HuH-7 (cell line): Measurements from ENCODE around the gene AIFM2.
"Not testable (repeated sequence)": the region's sequence is repeated elsewhere in the genome, so short reads cannot be mapped to it uniquely, and the experiment has no call there.

Experiments
- DNase-seq: peaks from one replicate; pipeline ENCODE4 v3.0.0; 2011; ENCODE audit warnings: low spot score

Gene AIFM2

DNA sequence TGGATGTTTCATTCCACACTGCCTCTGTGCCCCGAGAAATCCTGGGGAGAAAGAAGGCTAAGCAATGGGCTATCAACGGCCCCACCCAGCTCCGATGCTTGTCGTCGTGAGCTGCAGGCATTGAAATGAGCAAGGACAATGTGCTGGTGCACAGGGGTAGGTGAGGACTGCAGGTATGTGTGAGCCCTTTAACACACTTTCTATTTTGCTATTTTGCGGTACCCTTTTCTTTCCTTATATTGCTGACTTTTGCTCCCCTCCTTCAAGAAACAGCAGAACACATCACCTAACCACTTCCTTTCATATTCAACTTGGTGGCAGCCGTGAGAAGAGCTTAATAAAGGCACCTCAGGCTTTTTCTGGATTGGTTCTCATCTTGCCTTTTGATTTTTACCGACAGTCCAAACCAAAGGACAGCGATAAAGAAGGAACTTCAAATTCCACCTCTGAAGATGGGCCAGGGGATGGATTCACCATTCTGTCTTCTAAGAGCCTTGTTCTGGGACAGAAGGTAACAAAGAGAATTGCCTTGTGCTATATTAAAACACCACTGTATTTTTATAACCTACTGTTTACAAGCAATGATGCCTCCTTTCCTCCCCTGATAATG, 39.2 kb downstream of the AIFM2 start:
- DNase-seq: no peak

DNA sequence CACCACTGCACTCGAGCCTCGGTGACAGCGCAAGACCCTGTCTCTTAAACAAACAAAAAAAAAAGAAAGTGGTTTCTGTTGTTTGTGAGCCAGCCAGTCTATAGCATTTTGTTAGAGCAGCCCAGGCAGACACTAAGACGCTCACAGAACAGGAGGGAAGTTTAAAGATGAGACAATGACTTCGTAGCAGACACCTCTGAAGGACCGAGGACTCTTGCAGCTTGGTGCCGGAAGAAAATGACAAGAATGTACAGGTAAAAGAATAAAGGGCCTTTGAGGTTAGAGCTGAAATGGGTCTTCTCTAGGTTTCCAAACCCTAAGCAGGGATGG, 40.3 kb downstream of the AIFM2 start:
- no peak for DNase-seq

DNA sequence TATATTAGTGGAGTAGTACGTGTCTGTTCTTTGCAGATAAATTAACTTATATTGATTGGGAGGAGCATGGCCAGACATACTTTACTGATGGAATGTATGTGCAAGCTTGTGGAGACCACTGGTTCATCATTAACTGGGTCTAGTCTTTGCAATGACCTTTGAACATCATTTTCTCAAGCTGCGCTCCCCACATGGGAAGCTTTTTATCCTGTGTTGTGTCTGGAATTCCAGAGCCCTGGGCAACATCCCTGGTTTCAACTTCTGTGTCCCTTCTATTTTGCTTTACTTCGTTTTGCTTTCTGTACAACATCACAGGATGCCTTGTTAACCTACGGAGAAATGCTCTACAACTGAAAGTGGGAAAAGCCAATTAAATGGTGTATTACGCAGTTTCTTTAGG, 41.7 kb downstream of the AIFM2 start:
- peak; percentile 41 for DNase-seq

DNA sequence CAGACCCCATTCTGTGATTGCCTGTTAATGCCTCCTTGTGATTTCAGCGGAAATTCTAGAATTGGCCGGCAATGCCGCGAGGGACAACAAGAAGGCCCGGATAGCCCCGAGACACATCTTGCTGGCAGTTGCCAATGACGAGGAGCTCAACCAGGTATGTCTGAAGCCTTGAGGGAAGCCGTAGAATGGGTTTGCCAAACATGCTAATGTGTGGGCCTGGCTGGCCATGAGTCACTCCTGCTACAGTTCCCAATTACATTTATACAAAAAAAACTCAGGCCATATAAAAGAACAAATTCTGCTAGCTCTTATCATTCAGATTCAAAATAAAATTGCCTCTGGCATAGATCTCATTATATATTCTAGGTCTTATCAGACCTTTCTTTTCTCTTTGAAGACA, 42.6 kb downstream of the AIFM2 start:
- DNase-seq: no peak

DNA sequence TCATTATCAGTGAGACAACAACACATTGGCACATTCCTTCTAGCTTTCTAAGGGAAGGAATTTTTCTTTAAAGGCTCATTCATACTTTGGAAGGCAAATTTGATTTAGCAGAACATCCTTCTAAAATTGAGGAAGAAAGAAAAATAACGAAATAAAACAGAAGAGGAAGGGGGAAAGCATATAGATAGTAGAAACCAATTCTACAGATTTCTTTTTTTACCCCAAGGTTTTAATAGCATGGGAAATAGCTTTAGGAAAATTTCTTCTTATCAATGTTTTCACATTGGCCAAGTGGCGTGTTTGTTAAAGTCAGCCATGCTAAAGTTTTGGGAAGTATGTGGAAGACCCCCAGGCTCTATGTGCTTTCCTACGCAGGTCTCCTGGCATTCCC, 44.3 kb downstream of the AIFM2 start:
- DNase-seq: no peak

DNA sequence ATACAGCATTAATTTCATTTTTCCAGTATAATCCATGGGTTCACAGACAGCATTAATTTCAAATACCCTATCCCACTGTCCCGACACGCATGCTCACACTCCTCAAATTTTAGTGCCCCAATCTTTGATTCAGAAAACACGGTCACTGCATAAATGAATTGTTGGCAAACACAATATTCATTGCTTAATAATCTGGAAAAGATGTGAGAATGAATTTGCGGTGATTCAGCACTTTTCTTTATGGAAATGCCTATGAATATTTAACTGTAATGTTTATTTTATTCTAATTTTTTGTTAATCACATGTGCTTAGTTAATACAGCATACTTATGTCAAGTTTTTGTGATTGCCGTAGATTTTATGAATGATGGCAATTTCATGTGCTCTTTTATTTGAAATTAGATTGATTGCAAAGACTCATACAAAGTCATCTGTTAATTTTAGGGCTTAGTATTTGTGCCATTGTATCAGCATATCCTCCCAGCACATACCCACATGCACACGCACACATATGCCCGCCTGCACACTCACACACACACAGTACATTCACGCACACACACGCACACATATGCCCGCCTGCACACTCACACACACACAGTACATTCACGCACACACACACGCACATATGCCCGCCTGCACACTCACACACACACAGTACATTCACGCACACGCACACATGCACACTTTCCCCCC, 44.9 kb downstream of the AIFM2 start:
- no peak for DNase-seq

DNA sequence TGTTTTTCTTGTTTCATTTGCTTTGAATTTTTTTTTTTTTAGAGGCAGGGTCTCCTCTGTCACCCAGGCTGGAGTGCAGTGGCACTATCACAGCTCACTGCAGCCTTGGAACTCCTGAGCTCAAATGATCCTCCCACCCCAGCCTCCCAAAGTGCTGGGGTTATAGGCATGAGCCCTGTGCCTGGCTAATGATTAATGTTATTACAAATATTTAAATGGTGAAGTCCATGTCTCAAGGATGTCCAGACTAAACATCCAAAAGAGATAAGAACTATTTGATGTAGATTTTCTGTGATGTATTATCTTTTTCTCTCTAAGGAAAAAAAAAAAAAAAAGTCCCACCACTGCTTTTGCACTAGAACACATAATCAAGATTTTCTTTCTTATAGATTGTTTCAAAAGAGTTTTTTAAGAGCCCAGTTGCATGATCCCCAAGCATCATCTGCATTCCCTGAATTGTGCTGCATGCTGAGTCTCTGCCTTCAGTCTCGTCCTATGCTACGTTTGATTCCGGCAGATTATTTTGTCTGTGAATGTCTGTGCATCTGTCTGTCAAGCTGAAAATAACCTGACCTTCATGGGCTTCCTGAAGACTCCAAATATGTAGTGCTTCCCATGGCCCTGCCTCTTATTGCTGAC, 46.5 kb downstream of the AIFM2 start:
- no peak for DNase-seq

DNA sequence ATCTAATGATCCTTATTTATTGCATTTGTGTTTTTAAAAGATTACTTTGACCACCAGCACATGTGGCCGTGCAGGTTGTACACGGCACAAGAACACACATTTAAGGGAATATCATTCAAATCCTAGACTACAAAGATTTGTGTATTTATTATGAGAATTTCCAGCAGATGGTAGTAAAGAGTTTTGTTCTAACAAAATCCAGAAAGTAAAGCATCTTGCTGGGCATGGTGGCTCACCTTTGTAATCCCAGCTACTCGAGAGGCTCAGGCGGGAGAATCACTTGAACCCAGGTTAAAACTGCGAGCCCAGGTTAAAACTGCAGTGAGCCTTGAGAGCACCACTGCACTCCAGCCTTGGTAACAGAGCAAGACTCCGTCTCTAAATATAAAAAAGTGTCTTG, 48.4 kb downstream of the AIFM2 start:
- DNase-seq: no peak

DNA sequence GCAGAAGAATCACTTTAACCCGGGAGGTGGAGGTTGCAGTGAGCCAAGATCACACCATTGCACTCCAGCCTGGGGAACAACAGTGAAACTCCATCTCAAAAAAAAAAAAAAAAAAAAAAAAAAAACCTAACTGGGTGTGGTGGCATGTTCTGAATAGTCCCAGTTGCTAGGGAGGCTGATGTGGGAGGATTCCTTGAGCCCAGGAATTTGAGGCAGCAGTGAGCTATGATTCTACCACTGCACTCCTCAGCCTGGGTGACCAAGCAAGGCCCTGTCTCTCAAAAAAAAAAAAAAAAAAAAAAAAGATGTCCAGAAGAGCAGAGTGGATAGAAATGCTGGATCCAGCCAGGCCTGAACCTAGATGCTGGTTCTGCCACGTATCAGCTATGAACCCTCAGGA, 51.8 kb downstream of the AIFM2 start:
- not testable (repeated sequence) for DNase-seq

DNA sequence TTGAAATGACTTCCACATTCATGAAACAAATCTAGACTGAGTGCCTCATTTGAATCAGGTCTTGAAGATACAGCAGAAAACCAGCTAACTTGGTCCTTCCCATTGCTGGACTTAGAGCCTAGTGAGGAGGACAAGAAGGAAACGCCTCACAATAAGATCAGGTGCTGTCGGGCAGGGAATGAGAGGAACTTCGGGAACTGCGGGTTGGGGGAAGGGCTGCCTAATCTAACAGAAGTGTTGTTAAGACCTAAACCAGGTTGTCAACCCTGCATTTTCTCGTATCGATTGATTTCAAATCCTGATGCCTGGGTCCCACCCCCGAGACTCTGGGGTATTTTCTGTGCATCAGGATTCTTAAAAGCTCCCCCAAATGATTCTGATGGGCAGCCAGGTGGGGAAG, 53.7 kb downstream of the AIFM2 start:
- DNase-seq: no peak

DNA sequence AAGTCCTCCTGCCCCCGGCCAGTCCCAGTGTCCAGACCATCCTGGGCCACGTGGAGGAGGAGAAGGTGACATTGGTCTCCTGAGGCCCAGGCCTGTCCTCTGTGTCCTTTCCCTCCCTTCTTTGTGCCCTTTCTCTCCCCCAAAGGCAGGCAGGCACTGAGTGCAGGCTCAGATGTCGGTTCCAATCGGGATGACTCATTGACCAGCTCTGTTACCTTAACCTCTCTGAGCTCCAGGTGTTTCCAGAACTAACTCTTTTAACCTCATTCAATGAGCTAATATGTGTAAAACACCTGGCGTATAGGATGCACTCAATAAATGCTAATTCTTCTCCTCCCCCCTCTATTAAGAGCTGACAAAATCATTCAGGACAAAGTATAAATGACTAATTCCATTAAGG, 54.3 kb downstream of the AIFM2 start:
- DNase-seq: no peak

DNA sequence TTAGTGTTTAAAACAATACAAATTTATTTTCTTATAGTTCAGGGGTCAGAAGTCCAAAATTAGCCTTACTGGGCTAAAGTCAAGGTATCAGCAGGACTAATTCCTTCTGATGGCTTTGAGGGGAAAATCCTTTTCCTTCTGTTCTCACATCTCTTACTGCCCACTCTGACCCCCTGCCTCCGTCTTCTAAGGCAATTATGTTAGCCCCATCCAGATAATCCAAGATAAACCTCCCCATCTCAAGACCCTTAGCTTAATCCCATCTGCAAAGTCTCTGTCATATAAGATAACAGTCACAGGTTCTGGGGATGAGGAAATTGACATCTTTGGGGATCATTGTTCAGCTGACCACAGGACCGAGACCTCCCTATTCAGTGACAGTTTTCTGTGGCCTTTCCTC, 57.7 kb downstream of the AIFM2 start:
- no peak for DNase-seq

DNA sequence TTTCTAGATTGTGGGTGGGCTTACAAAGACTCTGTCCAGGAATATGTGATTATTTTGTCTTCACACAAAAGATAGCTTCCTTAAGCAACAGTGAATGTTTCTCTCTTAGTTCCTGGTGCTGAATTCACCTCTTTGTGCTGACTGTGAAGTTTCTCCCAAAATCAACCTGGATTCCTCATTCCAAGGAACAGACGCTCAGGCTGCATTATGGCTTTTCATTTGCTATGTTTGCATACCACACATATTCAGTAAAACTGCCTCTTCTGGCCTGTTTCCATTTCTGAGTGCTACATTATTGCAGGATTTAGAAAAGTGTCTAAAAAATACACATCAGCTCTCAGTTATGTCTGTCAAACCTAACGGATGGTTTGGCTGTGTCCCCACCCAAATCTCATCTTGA, 58.5 kb downstream of the AIFM2 start:
- DNase-seq: no peak

DNA sequence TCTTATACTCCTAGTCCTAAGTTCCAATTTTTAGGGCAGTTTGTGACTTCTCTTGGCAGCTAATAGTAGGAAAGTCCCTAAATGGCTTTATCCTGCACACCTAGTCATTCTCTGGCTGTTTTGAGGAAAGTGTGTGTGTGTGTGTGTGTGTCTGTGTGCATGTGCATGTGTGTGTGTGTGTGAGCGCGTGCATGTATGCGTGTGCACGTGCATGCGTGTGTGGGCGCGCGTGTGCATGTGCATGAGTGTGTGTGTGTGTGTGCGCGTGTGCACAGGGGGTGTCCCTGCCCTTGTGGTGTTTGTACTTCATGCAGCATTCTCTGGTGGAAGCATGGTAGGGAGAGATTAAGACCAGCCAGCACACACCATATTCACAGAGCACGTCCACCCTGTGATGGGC, 61.8 kb downstream of the AIFM2 start:
- no peak for DNase-seq

DNA sequence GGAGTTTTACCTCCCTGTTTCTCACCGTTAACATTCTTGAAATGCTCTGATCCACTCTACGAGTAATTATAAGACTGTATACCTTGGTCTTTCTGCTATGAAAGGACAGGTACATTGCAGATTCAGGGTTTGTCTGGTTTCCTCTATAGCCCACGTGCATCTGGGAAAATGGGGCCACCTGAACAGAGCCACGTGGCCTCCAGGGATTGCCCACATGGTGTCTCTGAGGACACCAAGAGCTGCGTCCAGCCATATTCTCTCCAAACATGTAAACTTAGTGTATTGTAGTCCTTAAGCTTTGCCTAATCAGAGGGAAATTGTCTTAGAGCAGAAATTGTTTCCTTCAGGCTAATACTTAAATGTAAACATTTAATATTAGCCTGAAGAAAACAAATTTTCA, 63.3 kb downstream of the AIFM2 start:
- no peak for DNase-seq

DNA sequence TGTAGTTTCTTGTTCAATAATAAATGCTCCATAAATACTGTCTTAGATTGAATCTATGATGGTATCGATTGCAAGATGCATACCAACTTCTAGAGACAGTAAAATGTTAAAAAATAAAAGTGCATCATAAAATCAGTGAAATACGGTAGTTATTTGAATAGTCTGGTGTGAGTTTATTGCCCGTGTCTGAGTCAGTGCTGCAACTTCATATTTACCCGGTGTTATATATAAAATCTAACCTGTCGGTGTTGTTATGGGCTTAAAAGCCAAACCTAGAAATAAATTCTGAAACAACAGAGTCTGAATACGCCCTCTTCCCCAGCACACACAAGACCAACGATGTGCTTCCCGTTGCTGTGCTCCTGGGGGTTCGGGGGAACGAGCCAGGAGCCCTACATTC, 63.7 kb downstream of the AIFM2 start:
- no peak for DNase-seq

DNA sequence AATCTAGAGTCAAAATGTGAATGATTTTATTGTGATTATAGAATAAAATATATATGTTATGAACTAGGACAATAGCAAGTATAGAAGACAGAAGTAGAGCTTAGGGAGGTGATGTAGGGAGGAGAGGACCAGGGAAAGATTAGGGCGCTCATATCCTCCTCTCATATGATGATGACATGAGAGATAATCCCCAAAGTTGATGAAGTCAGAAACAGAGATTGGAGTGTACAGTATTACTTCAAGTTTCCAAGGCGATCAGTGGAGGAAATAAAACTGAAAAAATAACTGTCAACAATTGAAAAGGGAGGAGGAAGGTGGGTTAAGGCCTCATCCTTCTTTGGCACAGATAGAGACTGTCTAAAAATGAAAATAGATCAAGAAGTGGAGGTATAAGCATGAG, 65.0 kb downstream of the AIFM2 start:
- no peak for DNase-seq

DNA sequence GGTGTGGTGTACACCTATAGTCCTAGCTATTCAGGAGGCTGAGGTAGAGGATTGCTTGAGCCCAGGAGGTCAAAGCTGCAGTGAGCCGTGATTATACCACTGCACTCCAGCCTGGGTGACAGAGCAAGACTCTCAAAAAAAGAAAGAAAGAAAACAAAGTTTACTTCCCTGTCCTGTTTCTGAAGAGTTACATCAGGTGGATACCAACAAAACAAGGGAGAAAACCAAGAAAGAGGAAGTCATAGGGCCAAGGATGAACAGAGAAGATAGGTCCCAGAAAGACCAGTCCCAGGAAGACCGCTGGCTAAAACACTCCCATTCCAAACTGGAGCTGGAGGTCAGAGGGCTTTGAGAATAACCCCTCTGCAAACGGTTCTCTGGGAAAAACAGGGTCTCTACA, 66.4 kb downstream of the AIFM2 start:
- no peak for DNase-seq

DNA sequence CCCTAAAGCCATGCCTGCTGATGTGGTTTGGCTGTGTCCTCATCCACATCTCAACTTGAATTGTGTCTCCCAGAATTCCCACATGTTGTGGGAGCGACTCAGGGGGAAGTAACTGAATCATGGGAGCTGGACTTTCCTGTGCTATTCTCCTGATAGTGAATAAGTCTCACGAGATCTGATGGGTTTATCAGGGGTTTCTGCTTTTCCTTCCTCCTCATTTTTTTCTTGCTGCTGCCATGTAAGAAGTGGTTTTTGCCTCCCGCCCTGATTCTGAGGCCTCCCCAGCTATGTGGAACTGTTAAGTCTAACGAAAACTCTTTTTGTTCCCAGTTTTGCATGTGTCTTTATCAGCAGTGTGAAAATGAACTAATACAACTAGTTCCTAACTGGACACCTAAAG, 68.1 kb downstream of the AIFM2 start:
- DNase-seq: no peak

DNA sequence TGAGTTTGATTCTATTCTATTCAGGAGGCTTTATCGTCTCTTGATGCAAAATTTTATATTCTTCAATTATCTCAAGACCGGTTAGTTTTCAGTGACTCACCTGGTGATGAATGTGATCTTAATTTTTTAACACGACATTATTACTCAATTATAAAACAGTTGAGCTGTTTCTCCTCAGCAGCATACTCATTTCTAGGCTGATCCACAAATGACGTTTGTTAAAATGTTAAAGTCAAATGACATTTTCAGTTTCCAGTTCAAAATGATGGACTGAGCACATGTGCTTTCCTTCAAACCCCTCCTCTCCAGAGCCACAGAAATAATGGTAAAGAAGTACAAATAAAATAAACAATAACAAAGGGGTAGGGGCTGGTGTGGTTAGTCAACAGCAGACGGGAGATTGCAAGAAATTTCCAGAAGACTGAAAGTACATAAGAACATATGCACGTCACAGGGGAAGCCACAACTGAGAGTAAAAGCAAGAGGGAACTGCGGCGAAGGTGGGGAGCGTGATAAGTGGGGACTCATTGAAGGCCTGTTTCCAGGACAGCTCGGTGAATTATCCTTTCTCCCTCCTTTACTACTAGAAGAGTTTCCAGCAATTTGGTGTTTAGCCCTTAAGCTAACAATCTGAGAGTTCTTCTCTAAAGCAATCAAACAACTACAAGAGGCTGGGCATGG, 69.1 kb downstream of the AIFM2 start:
- DNase-seq: no peak
